Endothelial cell of umbilical vein (primary cell): ENCODE measurements around the gene GDA. TPM values are rescaled to one million over a fixed set of nuclear protein-coding genes. Genes with fewer than 3 reads are reported as not detected.
A peak's percentile ranks its signal among the peaks of the same experiment; 100 is the strongest.

ENCODE experiments used
- BruUV-seq: library from RNA; stranded (reverse); fragments of 400-500 nt; replicated peaks from 2 replicates; lab custom pipeline; 2021; lab: Mats Ljungman, UMichigan
- CTCF ChIA-PET: fragments of 300-600, 350-600 bp; sonication (Branson Sonifier 250); formaldehyde crosslinking; loops from one replicate; lab custom pipeline; 2021; ENCODE audit warnings: antibody characterized with exemption, inconsistent platforms; lab: Charles Lee
- POLR2A ChIA-PET: fragments of 300-600, 350-600 bp; sonication (Branson Sonifier 250); formaldehyde crosslinking; loops from one replicate; lab custom pipeline; 2021; ENCODE audit warnings: antibody characterized with exemption, inconsistent platforms; lab: Charles Lee
- DNase-seq: peaks from one replicate; pipeline ENCODE4 v3.0.0-alpha.2; 2011; ENCODE audit warnings: low read depth, low spot score
- FAIRE-seq: peaks from 2 replicates; lab custom pipeline; 2011; peaks lifted over from hg19 to GRCh38; lab: Jason Lieb, UNC
- H2AFZ ChIP-seq: 2 replicates; pipeline ENCODE4 v1.6.0; 2012; ENCODE audit warnings: low read depth, low read length, control low read depth, inconsistent platforms
- H3K27ac ChIP-seq: 2 replicates; pipeline ENCODE4 v1.5.1; 2011; ENCODE audit warnings: low read depth, mild to moderate bottlenecking, control low read depth, low read length, moderate library complexity; ENCODE audit not compliant: insufficient read depth
- H3K27me3 ChIP-seq, 2 experiments: 2 replicates each; pipeline versions ENCODE4 v1.6.0 to v1.6.1; 2011; ENCODE audit warnings: low read length in 2 of 2, mixed read lengths in 1 of 2; ENCODE audit not compliant: control insufficient read depth in 2 of 2, insufficient read depth in 2 of 2
- H3K36me3 ChIP-seq, 2 experiments: 2 replicates in 1 of 2; 3 replicates in 1 of 2; pipeline ENCODE4 v1.5.1; 2011; ENCODE audit warnings: low read length in 2 of 2, mild to moderate bottlenecking in 1 of 2, moderate library complexity in 1 of 2; ENCODE audit not compliant: control insufficient read depth in 2 of 2, insufficient read depth in 2 of 2; ENCODE audit errors: extremely low read depth in 1 of 2
- H3K4me1 ChIP-seq: 3 replicates; pipeline ENCODE4 v1.5.1; 2011; ENCODE audit warnings: mild to moderate bottlenecking, low read length; ENCODE audit not compliant: control insufficient read depth, insufficient read depth; ENCODE audit errors: extremely low read depth
- H3K4me2 ChIP-seq: 2 replicates; pipeline ENCODE4 v1.6.1; 2011; ENCODE audit warnings: low read length, control low read depth, mixed read lengths; ENCODE audit not compliant: insufficient read depth
- H3K4me3 ChIP-seq, 3 experiments: fragments of 200-600 bp in 1 of 3; sonication (generic), shearing (Covaris generic) in 1 of 3; replicated peaks in 1 of 3; 2 replicates each; pipeline ENCODE4 v1.5.1; 2011 to 2016; ENCODE audit warnings: control low read depth in 3 of 3, low read length in 3 of 3, mild to moderate bottlenecking in 2 of 3, inconsistent platforms in 1 of 3, low read depth in 1 of 3, moderate library complexity in 1 of 3; ENCODE audit not compliant: insufficient read depth in 1 of 3
- H3K79me2 ChIP-seq: 2 replicates; pipeline ENCODE4 v1.6.0; 2012; ENCODE audit warnings: low read length, inconsistent platforms; ENCODE audit not compliant: control insufficient read depth, insufficient read depth
- H3K9ac ChIP-seq: replicated peaks from 2 replicates; pipeline ENCODE3; 2011; ENCODE audit warnings: low read length, control low read depth; ENCODE audit not compliant: insufficient read depth; ENCODE audit errors: extremely low read depth
- H3K9me1 ChIP-seq: replicated peaks from 3 replicates; pipeline ENCODE4 v1.6.0; 2011; ENCODE audit warnings: mild to moderate bottlenecking, low read length; ENCODE audit not compliant: control insufficient read depth, insufficient read depth; ENCODE audit errors: extremely low read depth
- H3K9me3 ChIP-seq: replicated peaks from 2 replicates; pipeline ENCODE4 v1.5.1; 2012; ENCODE audit warnings: low read length, inconsistent platforms; ENCODE audit not compliant: control insufficient read depth, insufficient read depth
- H4K20me1 ChIP-seq: replicated peaks from 2 replicates; pipeline ENCODE3; 2011; ENCODE audit warnings: mild to moderate bottlenecking, low read length; ENCODE audit not compliant: control insufficient read depth, insufficient read depth; ENCODE audit errors: extremely low read depth
- EZH2 ChIP-seq: IDR thresholded peaks from 2 replicates; pipeline ENCODE4 v1.6.1; 2012; ENCODE audit warnings: borderline replicate concordance, low read depth, mild to moderate bottlenecking, moderate library complexity, low read length, inconsistent platforms; ENCODE audit not compliant: severe bottlenecking
- FOS ChIP-seq: IDR thresholded peaks from 2 replicates; pipeline ENCODE4 v1.6.1; 2011; ENCODE audit warnings: mild to moderate bottlenecking, low read length, moderate library complexity, borderline replicate concordance; ENCODE audit not compliant: insufficient read depth
- GATA2 ChIP-seq: IDR thresholded peaks from 2 replicates; pipeline ENCODE4 v1.7.0; 2011; ENCODE audit warnings: low read depth, mild to moderate bottlenecking, moderate library complexity, mixed read lengths, low read length; ENCODE audit not compliant: insufficient read length, insufficient read depth
- JUN ChIP-seq: IDR thresholded peaks from 2 replicates; pipeline ENCODE4 v1.6.1; 2011; ENCODE audit warnings: borderline replicate concordance, low read depth; ENCODE audit not compliant: insufficient read length, insufficient read depth
- MYC ChIP-seq: IDR thresholded peaks from one replicate; pipeline ENCODE4 v1.6.1; 2011; ENCODE audit warnings: mild to moderate bottlenecking, low read depth, low read length
- POLR2A ChIP-seq: IDR thresholded peaks from 2 replicates; pipeline ENCODE4 v1.6.1; 2012; ENCODE audit warnings: low read depth, mild to moderate bottlenecking, control low read depth, low read length
- POLR2AphosphoS5 ChIP-seq: IDR thresholded peaks from 2 replicates; pipeline ENCODE4 v1.6.1; 2012; ENCODE audit warnings: low read depth, mild to moderate bottlenecking, control low read depth, low read length, moderate library complexity; ENCODE audit not compliant: insufficient read depth
- dilution Hi-C: fragments of 300-500 bp; cut with MboI; formaldehyde crosslinking; loops from one replicate; pipeline ENCODE4 v1.15.0; 2019; ENCODE audit warnings: low sequenced_read_pairs; ENCODE audit not compliant: extremely low pct_ligation_motif_present
- intact Hi-C: fragments of 100-400 bp; cut with micrococcal nuclease; formaldehyde crosslinking; loops from one replicate; pipeline ENCODE4 v1.10.0; 2022
- polyA plus RNA-seq, 4 experiments: library from polyadenylated mRNA; depleted of rRNA in 3 of 4; stranded (reverse) in 3 of 4; unstranded in 1 of 4; fragments of >200 nt; gene quantifications; 2 replicates each; pipeline versions ENCODE4 v1.2.1 to v1.2.3, GENCODE V29; 2011 to 2012; ENCODE audit warnings: missing spikeins in 1 of 4
- total RNA-seq: library from RNA; stranded (reverse); gene quantifications from 2 replicates; pipeline ENCODE4 v1.2.3, GENCODE V29; 2021
- TF ChIP-seq, protein P1 (sequence below), 2 donors: IDR thresholded peaks; 1 replicate in 1 of 2; 2 replicates in 1 of 2; pipeline ENCODE4 v1.5.1; 2011; ENCODE audit warnings: low read length in 2 of 2, mild to moderate bottlenecking in 2 of 2, moderate library complexity in 2 of 2, control low read depth in 1 of 2, inconsistent platforms in 1 of 2, low read depth in 1 of 2; ENCODE audit not compliant: insufficient read depth in 1 of 2; ENCODE audit errors: extremely low read depth in 1 of 2
- TF ChIP-seq, protein P2 (sequence below): IDR thresholded peaks from 2 replicates; pipeline ENCODE4 v1.6.1; 2011; ENCODE audit not compliant: insufficient read depth, insufficient read length

The GDA gene
- total and polyA plus RNA-seq, 2 donors (not counting 3 experiments of a cell fraction or from before 2014, with no cell fraction given): not detected

GRCh38 chr9:72203205-72203803 lies 54.1 kb downstream of the GDA start:
- Histone ChIP-seq H3K4me2 (no peak overlapping the region), H4K20me1 (no peaks in the 10 kb centered on the region), H3K4me3 (no peak overlapping the region), H3K27me3 (peaks cover 0 to 3% of the 10 kb centered on the region in 2 experiments), H3K27ac (no peak overlapping the region), H3K9me3 (no peaks in the 10 kb centered on the region), H3K79me2 (no peaks in the 10 kb centered on the region), H3K9me1 (no peaks in the 10 kb centered on the region), H3K9ac (no peak overlapping the region), H3K4me1 (no peaks in the 10 kb centered on the region), H2AFZ (no peak overlapping the region), H3K36me3 (no peaks in the 10 kb centered on the region)
- BruUV-seq: no TSS peak
- dilution Hi-C loops: no loop called here
- ChIA-PET POLR2A (no interaction called here), CTCF (interaction anchor here (0.6 to 2.8 kb wide), 7 partner anchors 15 to 619 kb away, joined by 3 to 11 read pairs (median 4); no protein-coding TSS in a partner anchor)
- intact Hi-C loops: loop anchor here (1.0 kb wide), 2 partner anchors 69 to 619 kb away; no protein-coding TSS in a partner anchor
- DNase-seq (peak; percentile 24), FAIRE-seq (peak; percentile 63)
- no peak for TF ChIP-seq POLR2A
- TF ChIP-seq, protein P1, sequence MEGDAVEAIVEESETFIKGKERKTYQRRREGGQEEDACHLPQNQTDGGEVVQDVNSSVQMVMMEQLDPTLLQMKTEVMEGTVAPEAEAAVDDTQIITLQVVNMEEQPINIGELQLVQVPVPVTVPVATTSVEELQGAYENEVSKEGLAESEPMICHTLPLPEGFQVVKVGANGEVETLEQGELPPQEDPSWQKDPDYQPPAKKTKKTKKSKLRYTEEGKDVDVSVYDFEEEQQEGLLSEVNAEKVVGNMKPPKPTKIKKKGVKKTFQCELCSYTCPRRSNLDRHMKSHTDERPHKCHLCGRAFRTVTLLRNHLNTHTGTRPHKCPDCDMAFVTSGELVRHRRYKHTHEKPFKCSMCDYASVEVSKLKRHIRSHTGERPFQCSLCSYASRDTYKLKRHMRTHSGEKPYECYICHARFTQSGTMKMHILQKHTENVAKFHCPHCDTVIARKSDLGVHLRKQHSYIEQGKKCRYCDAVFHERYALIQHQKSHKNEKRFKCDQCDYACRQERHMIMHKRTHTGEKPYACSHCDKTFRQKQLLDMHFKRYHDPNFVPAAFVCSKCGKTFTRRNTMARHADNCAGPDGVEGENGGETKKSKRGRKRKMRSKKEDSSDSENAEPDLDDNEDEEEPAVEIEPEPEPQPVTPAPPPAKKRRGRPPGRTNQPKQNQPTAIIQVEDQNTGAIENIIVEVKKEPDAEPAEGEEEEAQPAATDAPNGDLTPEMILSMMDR (IDR thresholded peaks at IDR 0.05; ENCODE audit: extremely low read depth in 1 of 2, insufficient read depth in 1 of 2, low read depth in 1 of 2, low read length in 2 of 2): peak; percentile 29 to 55

- CTCF ChIA-PET: interaction anchor here (0.6 to 2.8 kb wide), 4 partner anchors 14 to 618 kb away, joined by 3 to 11 read pairs (median 7); no protein-coding TSS in a partner anchor
- dilution Hi-C loops: no loop called here
- intact Hi-C loops: no loop called here
These were observed 54.8 kb downstream of the GDA start for GRCh38 chr9:72204062-72204461.

More at GRCh38 chr9:72204062-72204461, 54.8 kb downstream of the GDA start:
- no peak overlapping the region for H3K4me3 ChIP-seq
- H3K4me2 ChIP-seq: no peak overlapping the region
- BruUV-seq: no TSS peak
- POLR2A ChIA-PET: no interaction called here
- no peaks in the 10 kb centered on the region for H3K4me1 ChIP-seq
- TF ChIP-seq, protein P2, sequence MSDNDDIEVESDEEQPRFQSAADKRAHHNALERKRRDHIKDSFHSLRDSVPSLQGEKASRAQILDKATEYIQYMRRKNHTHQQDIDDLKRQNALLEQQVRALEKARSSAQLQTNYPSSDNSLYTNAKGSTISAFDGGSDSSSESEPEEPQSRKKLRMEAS: no peak
- TF ChIP-seq JUN: no peak
- no peak for TF ChIP-seq MYC
- TF ChIP-seq EZH2: no peak
- TF ChIP-seq FOS: no peak
- no peak for TF ChIP-seq POLR2A
- TF ChIP-seq, protein P1 (IDR thresholded peaks at IDR 0.05; ENCODE audit: extremely low read depth in 1 of 2, insufficient read depth in 1 of 2, low read depth in 1 of 2, low read length in 2 of 2): no peak
- no peak for TF ChIP-seq POLR2AphosphoS5
- no peak for TF ChIP-seq GATA2
- H3K27me3 ChIP-seq: peaks cover 0 to 3% of the 10 kb centered on the region in 2 experiments
- no peak overlapping the region for H3K9ac ChIP-seq
- H3K27ac ChIP-seq: no peak overlapping the region
- no peaks in the 10 kb centered on the region for H3K79me2 ChIP-seq
- H3K9me1 ChIP-seq: no peaks in the 10 kb centered on the region
- H4K20me1 ChIP-seq: no peaks in the 10 kb centered on the region
- DNase-seq: no peak
- no peak overlapping the region for H2AFZ ChIP-seq
- no peaks in the 10 kb centered on the region for H3K36me3 ChIP-seq
- no peak for FAIRE-seq
- H3K9me3 ChIP-seq: no peaks in the 10 kb centered on the region
